Cerebellar nuclear complex (tissue), 1 donor: ENCODE data around the gene ZNF581.

Experiments
- DNase-seq, 2 experiments: peaks; one replicate each; lab custom pipeline; 2025; lab: John Stamatoyannopoulos, UW

Gene ZNF581

GRCh38 chr19:55643003-55643886 is at the start of gene ZNF581:
ZNF581 (plus strand) TSS chr19:55643649; CDS start chr19:55644572, 923 bp downstream.
- DNase-seq: peak in 1 of 2 experiments; percentile 2

GRCh38 chr19:55594996-55595545 is 48.4 kb upstream of the ZNF581 start:
- DNase-seq: no peak

DNA sequence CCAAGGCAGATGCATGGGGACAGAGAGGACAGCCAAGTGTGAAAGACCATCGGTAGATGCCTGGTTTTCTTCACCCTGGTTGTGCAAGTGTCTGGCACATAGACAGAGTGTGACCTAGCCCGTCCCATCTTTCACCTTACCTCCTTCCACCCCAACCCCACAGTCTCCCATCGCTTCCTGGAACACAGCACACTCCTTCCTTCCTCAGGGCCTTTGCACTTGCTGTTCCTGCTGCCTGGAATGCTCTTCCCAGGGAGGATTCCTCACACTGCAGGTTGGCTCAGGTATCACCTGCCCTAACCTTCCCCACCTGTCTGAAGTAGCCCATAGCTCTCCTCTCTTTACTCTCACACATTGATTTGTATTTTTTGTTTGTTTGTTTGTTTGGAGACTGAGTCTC is 47.1 kb upstream of the ZNF581 start:
- no peak for DNase-seq

DNA sequence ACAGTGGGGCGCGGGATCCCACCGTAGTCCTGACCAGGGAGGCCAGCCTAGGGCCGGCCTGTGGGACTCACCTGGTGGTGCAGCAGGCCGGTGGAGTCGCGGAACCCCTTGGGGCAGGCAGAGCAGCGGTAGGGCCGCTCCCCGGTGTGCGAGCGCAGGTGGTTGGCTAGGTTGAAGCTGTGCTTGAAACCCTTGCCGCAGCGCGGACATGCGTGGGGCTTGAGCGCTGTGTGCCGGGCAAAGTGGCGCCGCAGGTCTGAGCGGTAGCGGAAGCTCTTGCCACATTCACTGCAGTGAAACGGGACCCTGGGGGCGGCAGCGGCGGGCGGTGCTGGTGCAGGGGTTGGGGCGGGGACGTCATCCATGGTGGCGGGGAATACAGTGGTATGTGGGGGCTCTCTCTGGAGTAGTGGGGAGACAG is 45.9 kb upstream of the ZNF581 start:
- DNase-seq: no peak

- no peak for DNase-seq
Measured at GRCh38 chr19:55598034-55598433, 45.4 kb upstream of the ZNF581 start.

DNA sequence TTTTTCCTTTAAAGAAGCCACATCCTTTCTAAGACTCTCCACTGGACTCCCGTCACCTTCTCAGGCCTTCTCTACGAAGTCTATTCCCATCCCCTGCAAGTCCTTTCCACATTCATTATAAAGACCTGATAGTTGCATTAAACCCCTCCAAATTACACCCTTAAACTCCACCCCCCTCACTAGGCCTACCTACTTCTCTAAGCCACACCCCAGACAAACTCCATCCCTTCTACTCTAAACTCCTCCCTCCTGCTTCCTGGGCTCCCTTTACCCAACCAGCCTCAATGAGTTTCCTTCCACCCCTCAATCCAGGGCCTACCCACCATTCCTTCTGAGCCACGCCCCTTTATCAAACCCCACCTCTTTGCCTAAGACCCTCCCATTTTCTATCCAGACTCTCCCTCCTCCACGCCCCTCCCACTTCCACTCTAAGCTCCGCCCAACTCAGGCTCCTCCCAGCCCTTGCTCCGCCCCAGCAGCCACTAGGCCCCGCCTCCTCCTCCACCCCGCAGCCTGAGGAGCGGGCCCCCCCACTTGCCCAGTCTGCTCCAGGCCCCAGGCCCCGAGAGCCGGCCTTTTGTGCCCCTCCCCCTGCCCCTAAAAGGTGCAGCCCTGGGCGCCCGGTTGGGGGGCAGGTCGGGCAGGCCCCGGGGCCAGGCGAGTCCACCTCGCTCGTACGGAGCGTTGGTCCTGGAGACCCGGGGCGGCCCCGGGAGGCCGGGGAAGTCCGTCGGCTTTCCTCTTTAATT is 44.6 kb upstream of the ZNF581 start:
- peak; percentile 78 to 80 for DNase-seq

DNA sequence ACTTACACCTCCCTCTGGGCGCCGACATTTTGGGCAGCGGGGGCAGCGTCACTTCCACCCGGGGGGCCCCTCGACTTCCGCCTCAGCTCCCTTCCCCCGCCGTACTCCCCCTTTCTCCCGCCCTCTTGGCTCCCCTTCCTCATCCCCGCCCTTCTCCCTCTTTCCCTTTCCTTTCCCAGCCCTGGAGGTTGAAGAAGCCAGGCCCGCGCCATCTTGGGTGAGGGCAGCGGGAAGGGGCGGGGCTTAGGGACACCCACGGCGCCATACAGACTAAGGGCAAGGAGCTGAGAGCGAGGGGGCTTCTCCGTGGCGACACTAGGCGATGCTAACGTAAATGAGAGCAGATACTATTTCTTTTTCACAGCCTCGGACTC is 44.0 kb upstream of the ZNF581 start, which contains the start of gene FIZ1:
Gene FIZ1 (minus strand): TSS at position 50 of the 374 bp plus-strand sequence. CDS start 1,652 bp downstream, outside the sequence.
- DNase-seq: peak; percentile 84 to 97

GRCh38 chr19:55599842-55600661 is 43.4 kb upstream of the ZNF581 start, which contains the start of gene ZNF524:
ZNF524 (plus strand) TSS chr19:55600288; CDS start chr19:55602113, 1,825 bp downstream.
- peak in 1 of 2 experiments; percentile 91 for DNase-seq

DNA sequence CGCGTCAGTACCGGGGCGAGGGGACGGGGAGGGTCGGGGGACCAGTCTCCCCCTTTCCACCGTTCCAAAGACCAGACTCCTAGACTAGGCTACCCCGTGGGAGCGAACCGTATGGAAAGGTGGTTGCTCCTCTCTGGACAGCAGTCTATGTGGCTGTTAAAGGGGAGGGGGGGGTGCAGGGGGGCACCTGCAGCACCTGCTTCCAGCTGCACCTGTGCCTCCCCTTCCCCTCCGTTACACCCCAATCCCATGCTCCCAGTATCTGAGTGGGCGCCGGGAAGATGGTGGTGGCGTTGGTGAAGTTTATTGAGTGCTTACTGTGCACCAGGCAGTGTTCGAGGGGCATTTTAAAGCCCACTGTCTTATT is 42.8 kb upstream of the ZNF581 start:
- DNase-seq: no peak

GRCh38 chr19:55601084-55601483 is 42.4 kb upstream of the ZNF581 start:
- no peak for DNase-seq

DNA sequence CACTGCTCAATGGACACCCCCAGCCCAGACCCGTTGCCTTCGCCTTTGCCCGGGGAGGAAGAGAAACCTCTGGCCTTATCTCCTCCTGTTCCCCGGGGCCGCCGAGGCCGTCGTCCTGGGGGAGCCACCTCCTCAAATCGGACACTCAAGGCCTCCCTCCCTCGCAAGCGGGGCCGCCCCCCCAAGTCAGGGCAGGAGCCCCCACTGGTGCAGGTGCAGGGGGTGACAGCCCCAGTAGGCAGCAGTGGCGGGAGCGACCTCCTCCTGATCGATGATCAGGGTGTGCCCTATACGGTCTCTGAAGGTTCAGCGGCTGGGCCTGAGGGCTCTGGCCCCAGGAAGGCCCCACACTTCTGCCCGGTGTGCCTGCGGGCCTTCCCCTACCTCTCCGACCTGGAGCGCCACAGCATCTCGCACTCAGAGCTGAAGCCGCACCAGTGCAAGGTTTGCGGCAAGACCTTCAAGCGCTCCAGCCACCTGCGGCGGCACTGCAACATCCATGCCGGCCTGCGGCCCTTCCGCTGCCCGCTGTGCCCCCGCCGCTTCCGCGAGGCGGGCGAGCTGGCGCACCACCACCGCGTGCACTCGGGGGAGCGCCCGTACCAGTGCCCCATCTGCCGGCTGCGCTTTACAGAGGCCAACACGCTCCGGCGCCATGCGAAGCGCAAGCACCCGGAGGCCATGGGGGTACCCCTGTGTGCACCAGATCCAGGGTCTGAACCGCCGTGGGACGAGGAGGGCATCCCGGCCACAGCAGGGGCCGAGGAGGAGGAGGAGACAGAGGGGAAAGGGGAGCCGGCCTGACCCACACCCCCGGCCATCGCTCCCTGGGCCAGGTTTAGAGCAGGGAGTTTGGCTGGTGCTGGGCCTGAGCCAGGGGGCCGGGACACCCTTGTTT is 41.1 kb upstream of the ZNF581 start:
- DNase-seq: no peak

DNA sequence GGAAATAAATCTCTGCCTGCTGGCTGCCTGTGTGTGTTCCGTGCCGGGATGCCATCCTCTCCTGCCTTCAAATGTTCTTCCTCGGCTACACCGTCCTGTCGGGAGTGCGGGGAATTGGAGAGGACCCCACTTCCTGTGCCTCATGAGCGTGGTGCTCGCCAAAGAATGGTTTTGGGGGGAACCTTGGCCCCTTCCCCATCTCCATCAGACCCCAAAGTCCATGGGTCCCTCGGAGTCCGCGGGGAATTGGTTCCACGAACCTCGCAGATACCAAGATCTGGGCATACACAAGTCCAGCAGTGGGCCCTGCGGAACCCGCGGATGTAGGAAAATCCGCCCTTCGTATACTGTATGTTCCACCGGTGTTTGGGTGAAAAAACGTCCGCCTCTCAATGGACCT is 40.3 kb upstream of the ZNF581 start:
- DNase-seq: no peak

GRCh38 chr19:55603581-55604292 is 39.7 kb upstream of the ZNF581 start:
- DNase-seq: no peak

- DNase-seq: peak in 1 of 2 experiments; percentile 50
Measured at GRCh38 chr19:55605207-55605636, 38.2 kb upstream of the ZNF581 start.

GRCh38 chr19:55605637-55606470 is 37.6 kb upstream of the ZNF581 start, which contains the start of gene ZNF865:
ZNF865 (plus strand) TSS chr19:55605647; CDS start chr19:55613619, 7,972 bp downstream.
- DNase-seq: peak in 1 of 2 experiments; percentile 26

GRCh38 chr19:55606471-55606787 is 37.0 kb upstream of the ZNF581 start:
- DNase-seq: no peak

- no peak for DNase-seq
Measured at GRCh38 chr19:55606817-55607216, 36.6 kb upstream of the ZNF581 start.

GRCh38 chr19:55609326-55609725 is 34.1 kb upstream of the ZNF581 start:
- DNase-seq: no peak
